Epithelial cell of esophagus (primary cell): ENCODE measurements around the gene MMP15.

ENCODE experiments used
- DNase-seq: peaks from one replicate; pipeline ENCODE4 v3.0.0; 2010; ENCODE audit warnings: low read depth
- H3K4me3 ChIP-seq: 2 replicates; pipeline ENCODE4 v1.5.1; 2011; ENCODE audit warnings: mild to moderate bottlenecking, low read length, control low read depth
- TF ChIP-seq, protein P1 (sequence below): IDR thresholded peaks from 2 replicates; pipeline ENCODE4 v1.5.1; 2011; ENCODE audit warnings: low read depth, mild to moderate bottlenecking, low read length, control low read depth, inconsistent platforms; ENCODE audit not compliant: insufficient read depth; ENCODE audit errors: missing control alignments

Gene MMP15

DNA sequence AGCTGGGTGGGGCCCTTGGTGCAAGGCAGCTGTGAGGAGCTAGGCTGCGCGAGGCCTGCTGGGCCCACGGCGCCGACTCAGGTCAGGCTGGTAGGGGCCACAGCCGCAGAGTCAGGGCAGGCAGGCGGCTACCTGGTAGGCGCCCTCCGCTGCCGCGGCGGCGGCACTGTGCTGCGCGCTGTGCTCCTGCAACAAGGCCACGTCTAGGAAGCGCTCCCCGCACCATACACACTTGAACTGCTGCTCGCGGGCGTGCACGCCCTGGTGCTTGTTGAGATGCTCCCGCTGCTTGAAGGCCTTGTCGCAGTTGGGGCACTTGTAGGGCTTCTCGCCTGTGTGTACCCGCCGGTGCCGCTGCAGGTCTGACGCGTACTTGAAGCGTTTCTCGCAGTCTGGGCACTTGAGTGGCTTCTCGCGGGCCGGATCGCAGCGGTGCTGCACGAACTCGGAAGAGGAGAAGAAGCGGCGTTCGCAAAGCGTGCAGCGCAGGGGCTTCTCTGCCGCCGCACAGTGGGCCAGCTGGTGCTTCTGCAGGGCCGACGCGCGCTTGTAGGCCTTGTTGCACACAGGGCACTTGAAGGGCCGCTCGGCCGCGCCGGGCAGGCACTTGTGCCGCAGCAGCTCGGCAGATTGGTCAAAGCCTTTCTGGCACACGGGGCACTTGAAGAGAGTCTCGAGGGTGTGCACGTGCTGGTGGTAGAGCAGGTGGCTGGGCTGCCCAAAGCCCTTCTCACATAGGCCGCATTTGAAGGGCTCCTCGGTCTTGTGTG lies 29.0 kb upstream of the MMP15 start:
- no peak for DNase-seq
- TF ChIP-seq, protein P1, sequence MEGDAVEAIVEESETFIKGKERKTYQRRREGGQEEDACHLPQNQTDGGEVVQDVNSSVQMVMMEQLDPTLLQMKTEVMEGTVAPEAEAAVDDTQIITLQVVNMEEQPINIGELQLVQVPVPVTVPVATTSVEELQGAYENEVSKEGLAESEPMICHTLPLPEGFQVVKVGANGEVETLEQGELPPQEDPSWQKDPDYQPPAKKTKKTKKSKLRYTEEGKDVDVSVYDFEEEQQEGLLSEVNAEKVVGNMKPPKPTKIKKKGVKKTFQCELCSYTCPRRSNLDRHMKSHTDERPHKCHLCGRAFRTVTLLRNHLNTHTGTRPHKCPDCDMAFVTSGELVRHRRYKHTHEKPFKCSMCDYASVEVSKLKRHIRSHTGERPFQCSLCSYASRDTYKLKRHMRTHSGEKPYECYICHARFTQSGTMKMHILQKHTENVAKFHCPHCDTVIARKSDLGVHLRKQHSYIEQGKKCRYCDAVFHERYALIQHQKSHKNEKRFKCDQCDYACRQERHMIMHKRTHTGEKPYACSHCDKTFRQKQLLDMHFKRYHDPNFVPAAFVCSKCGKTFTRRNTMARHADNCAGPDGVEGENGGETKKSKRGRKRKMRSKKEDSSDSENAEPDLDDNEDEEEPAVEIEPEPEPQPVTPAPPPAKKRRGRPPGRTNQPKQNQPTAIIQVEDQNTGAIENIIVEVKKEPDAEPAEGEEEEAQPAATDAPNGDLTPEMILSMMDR = no peak

DNA sequence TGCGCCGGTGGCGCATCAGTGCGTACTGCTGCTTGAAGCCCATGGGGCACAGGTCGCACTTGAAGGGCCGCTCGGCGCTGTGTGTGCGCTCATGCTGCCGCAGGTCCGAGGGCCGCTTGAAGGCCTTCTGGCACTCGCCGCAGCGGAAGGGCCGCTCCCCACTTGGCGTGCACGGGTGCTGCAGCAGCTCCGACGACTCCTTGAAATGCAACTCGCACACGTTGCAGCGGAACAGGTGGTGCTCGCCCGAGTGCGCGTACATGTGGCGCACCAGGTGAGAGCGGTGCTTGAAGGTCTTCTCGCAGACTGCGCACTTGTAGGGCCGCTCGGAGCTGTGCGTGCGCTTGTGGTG lies 28.4 kb upstream of the MMP15 start:
- no peak overlapping the region for H3K4me3 ChIP-seq
- DNase-seq = no peak
- TF ChIP-seq, protein P1 = no peak

More for the DNA sequence above, 29.0 kb upstream of the MMP15 start:
- H3K4me3 ChIP-seq = no peak overlapping the region

DNA sequence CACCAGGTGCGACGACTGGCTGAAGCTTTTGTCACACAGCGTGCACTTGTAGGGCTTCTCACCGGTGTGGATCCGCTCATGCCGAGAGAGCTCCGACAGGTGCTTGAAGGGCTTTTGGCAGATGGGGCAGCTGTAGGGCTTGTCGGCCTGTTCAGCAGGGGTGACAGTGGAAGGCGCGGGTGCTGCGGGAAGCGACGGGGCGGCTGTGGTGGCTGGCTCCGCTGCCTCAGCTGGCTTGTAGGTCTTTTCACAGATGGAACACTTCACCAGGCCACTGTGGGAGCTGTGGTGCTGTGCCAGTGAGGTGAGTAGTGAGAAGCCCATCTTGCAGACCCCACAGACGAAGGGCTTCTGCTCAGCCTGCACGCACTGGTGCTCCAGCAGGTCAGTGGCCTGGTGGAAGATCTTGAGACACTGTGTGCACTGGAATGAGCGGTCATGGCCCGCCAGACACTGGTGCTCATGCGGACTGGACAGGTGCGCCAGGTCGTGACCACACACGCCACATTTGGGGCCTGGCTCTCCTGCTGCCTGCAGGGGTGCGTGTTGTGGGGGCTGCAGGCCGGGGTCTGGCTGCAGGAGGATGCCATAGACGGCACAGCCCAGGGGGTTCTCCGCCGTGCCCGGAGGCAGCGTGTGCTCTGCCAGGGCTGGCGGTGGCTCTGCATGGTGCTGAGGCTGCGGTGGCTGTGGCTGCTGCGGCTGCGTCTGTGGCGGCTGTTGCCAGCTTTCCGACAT lies 27.9 kb upstream of the MMP15 start:
- TF ChIP-seq, protein P1 = no peak
- no peak overlapping the region for H3K4me3 ChIP-seq
- DNase-seq = no peak

DNA sequence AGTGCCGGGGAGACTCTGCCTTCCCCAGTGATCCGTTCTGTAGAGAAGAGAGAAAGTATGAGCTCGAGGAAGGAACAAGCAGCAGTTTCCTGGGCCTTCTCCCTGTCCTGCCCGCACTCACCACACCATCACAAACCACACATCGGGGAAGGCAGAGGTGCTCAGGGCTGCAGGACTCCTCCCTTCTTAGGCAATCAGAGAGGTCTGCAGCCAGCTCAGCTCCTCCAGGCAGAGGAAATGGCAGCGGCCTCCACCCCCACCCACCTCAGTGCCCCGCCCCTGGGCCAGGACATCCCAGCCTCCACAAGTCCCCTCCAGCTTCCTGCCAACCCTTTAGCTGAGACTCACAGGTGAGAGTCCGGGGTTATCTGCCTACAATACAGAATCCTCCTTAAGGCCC lies 27.1 kb upstream of the MMP15 start:
- no peak overlapping the region for H3K4me3 ChIP-seq
- TF ChIP-seq, protein P1 = no peak
- DNase-seq = peak; percentile 83

DNA sequence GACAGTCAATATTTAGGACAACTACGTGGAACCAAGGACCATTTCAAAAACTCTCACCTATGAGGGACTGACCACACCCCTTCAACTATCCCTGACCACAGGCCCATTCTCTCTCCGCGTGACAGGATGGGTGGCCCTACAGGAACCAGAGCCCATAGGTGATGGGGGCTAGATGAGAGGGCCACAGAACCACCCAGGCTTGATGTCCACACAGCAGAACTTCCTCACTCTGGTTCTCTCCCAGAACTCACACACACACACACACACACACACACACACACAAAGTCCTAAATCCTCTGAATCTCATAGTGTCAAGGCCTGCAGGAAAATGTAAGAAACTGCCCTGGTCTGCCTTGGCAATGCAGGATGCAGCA lies 26.6 kb upstream of the MMP15 start:
- peak; percentile 15 for DNase-seq
- TF ChIP-seq, protein P1 = no peak
- H3K4me3 ChIP-seq = no peak overlapping the region

DNA sequence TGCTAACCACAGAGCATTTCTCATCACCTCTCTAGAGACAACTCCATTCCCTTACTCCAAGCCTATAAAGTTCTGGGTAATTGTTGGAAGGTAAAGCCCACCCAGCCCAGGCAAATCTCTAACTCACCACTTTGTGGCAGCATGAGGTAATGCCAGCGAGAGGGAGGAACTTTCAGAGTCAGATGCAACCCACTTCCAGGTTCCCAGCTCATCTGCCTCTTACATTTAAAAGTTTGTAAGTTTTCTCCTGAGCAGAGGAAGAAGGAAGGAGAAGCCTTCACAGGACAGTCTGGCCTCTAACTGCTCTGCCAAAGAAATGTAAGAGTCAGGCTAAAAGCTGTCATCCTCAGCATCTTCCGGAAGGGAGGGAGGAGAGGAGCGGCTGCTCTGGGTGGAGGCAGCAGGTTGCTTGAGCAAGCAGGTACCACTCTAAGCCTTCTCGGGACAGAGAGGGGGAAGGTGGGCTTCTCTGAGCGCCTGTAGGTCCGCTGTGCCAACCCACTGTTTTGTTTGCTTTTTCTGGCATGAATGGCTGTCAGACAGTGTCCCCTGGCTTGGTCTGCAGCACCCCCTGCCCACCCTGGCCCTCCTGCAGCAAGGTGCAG lies 26.1 kb upstream of the MMP15 start:
- DNase-seq = peak; percentile 55
- TF ChIP-seq, protein P1 = peak; percentile 9
- H3K4me3 ChIP-seq = peak overlapping the region; percentile 43
